Keratinocyte (primary cell): Measurements from ENCODE around the gene LITAFD.

Experiments used
- CTCF ChIP-seq, 3 experiments: IDR thresholded peaks in 1 of 3; conservative IDR thresholded peaks in 1 of 3; optimal IDR thresholded peaks in 1 of 3; 2 replicates in 2 of 3; 3 replicates in 1 of 3; pipeline versions ENCODE3 to v1.5.1; 2011; ENCODE audit warnings: low read length in 3 of 3, mild to moderate bottlenecking in 3 of 3, moderate library complexity in 2 of 3, control low read depth in 1 of 3, inconsistent platforms in 1 of 3; ENCODE audit not compliant: insufficient read depth in 2 of 3; ENCODE audit errors: extremely low read depth in 1 of 3
- EZH2 ChIP-seq: IDR thresholded peaks from one replicate; pipeline ENCODE4 v1.6.1; 2012; ENCODE audit warnings: inconsistent platforms, mild to moderate bottlenecking, low read length, moderate library complexity

GRCh38 chr16:8887431-8887765 lies 5.2 kb downstream of the LITAFD start:
- no peak for TF ChIP-seq CTCF (optimal IDR thresholded peaks at IDR 0.05 in 1 of 3, IDR thresholded peaks at IDR 0.05 in 1 of 3, conservative IDR thresholded peaks at IDR 0.05 in 1 of 3; ENCODE audit: extremely low read depth in 1 of 3, insufficient read depth in 2 of 3, low read length in 3 of 3)
- TF ChIP-seq EZH2 = no peak
